ENCODE data around the gene LSR.

DNA sequence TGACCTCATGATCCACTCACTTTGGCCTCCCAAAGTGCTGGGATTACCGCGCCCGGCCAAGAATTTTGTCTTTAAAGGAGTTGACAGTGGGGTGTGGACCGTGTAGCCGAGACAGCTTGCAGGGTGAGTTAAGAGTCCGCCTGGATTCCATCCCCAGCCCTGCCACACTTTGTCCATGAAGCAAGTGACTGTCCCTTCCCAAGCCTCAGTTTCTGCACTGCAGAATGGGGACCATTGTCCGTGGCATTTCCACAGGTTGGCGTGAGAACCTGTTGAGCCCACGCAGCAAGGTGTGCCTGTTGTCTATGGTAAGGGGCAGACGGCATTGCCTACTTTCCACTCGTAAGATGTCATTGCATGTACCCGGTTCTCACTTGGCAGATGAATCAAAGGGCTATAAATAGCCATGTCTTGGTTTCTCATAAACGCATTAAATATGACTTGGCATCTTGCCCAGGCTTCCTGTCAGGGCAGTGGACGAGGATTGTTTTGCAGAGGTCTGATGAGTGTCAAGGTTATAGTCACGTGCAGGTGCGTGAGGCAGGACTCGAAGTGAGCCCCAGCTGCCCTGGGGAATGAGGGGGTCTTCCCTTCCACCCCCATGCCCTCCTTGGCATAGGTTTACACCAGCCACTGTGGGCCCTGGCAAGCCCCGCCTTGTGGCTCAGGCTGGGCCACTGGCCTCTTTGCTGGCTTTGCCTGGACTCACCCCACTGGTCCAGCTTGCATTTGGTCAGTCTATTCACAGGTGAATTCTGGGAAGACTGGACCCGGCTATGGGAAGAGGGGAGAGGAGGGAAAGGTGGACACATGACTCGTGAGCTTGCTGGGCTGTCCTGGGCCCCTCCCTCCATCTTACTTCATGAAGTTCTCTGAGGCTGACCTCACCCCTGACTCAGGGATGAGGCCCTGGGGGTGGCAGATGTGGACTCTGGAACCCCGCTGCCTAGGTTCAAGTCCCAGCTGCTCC lies 34.9 kb upstream of the LSR start:
- TF ChIP-seq POLR2A (IDR thresholded peaks at IDR 0.05), result peak in 1 of 4 donors; percentile 60
- TF ChIP-seq CTCF (IDR thresholded peaks at IDR 0.05), result no peak
